Mesenchymal stem cell (in vitro differentiated cells and primary cell): ENCODE measurements around the gene BTBD2.

Source experiments
- DNase-seq: peaks from one replicate; pipeline ENCODE4 v3.0.0-alpha.2; 2013
- H2AFZ ChIP-seq: one replicate; pipeline ENCODE4 v1.6.1; 2013; ENCODE audit warnings: low read depth, mild to moderate bottlenecking, control low read depth, inconsistent platforms, low read length, moderate library complexity
- H2AK5ac ChIP-seq: 2 replicates; pipeline ENCODE4 v1.6.1; 2013; ENCODE audit warnings: low read length, moderate library complexity, mild to moderate bottlenecking, inconsistent platforms; ENCODE audit not compliant: severe bottlenecking
- H2BK120ac ChIP-seq: one replicate; pipeline ENCODE4 v1.6.1; 2013; ENCODE audit warnings: low read depth, mild to moderate bottlenecking, inconsistent platforms, low read length, moderate library complexity
- H2BK12ac ChIP-seq, 2 experiments: one replicate each; pipeline ENCODE4 v1.6.1; 2013; ENCODE audit warnings: inconsistent platforms in 2 of 2, low read length in 2 of 2, mild to moderate bottlenecking in 2 of 2, moderate library complexity in 2 of 2, control low read depth in 1 of 2
- H2BK15ac ChIP-seq: one replicate; pipeline ENCODE4 v1.6.1; 2013; ENCODE audit warnings: mild to moderate bottlenecking, low read depth, inconsistent platforms; ENCODE audit not compliant: poor library complexity, severe bottlenecking
- H2BK5ac ChIP-seq: 2 replicates; pipeline ENCODE4 v1.6.1; 2013; ENCODE audit warnings: low read depth, mild to moderate bottlenecking, low read length, control low read depth, inconsistent platforms; ENCODE audit not compliant: poor library complexity, severe bottlenecking
- H3K14ac ChIP-seq, 2 experiments: one replicate each; pipeline ENCODE4 v1.6.1; 2013; ENCODE audit warnings: inconsistent platforms in 2 of 2, low read length in 2 of 2, control low read depth in 1 of 2, mild to moderate bottlenecking in 1 of 2, moderate library complexity in 1 of 2
- H3K18ac ChIP-seq, 2 experiments: one replicate each; pipeline ENCODE4 v1.6.1; 2013; ENCODE audit warnings: inconsistent platforms in 2 of 2, low read length in 2 of 2, control low read depth in 1 of 2, low read depth in 1 of 2, mild to moderate bottlenecking in 1 of 2
- H3K23ac ChIP-seq, 2 experiments: one replicate each; pipeline ENCODE4 v1.6.1; 2013; ENCODE audit warnings: inconsistent platforms in 2 of 2, low read length in 2 of 2, mild to moderate bottlenecking in 2 of 2, moderate library complexity in 2 of 2, control low read depth in 1 of 2
- H3K27ac ChIP-seq: 2 replicates; pipeline ENCODE4 v1.5.1; 2013; ENCODE audit warnings: mild to moderate bottlenecking, moderate library complexity, low read length, control low read depth, inconsistent platforms; ENCODE audit not compliant: poor library complexity, severe bottlenecking
- H3K27me3 ChIP-seq, 2 experiments: 2 replicates each; pipeline versions ENCODE4 v1.6.1 to v1.7.0; 2013; ENCODE audit warnings: low read length in 2 of 2, mild to moderate bottlenecking in 2 of 2, moderate library complexity in 2 of 2, control low read depth in 1 of 2, inconsistent platforms in 1 of 2; ENCODE audit not compliant: control insufficient read depth in 1 of 2, insufficient read depth in 1 of 2
- H3K36me3 ChIP-seq, 2 experiments: 2 replicates each; pipeline versions ENCODE4 v1.6.1 to v1.7.0; 2013; ENCODE audit warnings: low read length in 2 of 2, control low read depth in 1 of 2, inconsistent platforms in 1 of 2, low read depth in 1 of 2, mild to moderate bottlenecking in 1 of 2; ENCODE audit not compliant: insufficient read depth in 2 of 2, control insufficient read depth in 1 of 2
- H3K4ac ChIP-seq, 2 experiments: one replicate each; pipeline ENCODE4 v1.6.1; 2013; ENCODE audit warnings: inconsistent platforms in 2 of 2, low read length in 2 of 2, mild to moderate bottlenecking in 2 of 2, moderate library complexity in 2 of 2, control low read depth in 1 of 2, low read depth in 1 of 2
- H3K4me1 ChIP-seq: 2 replicates; pipeline ENCODE4 v1.6.1; 2013; ENCODE audit warnings: low read depth, low read length, control low read depth; ENCODE audit not compliant: control insufficient read depth, insufficient read depth
- H3K4me2 ChIP-seq: 2 replicates; pipeline ENCODE4 v1.6.1; 2013; ENCODE audit warnings: low read length, mild to moderate bottlenecking, inconsistent platforms; ENCODE audit not compliant: poor library complexity, severe bottlenecking
- H3K4me3 ChIP-seq, 2 experiments: 2 replicates each; pipeline versions ENCODE4 v1.5.1 to v1.7.0; 2013; ENCODE audit warnings: low read length in 2 of 2, mild to moderate bottlenecking in 2 of 2, control low read depth in 1 of 2, low read depth in 1 of 2; ENCODE audit not compliant: insufficient read depth in 1 of 2
- H3K79me1 ChIP-seq: replicated peaks from 2 replicates; pipeline ENCODE4 v1.6.1; 2013; ENCODE audit warnings: mild to moderate bottlenecking, control low read depth, low read length, inconsistent platforms; ENCODE audit not compliant: poor library complexity, severe bottlenecking
- H3K9ac ChIP-seq: 2 replicates; pipeline ENCODE4 v1.7.0; 2013; ENCODE audit warnings: mild to moderate bottlenecking, low read length, moderate library complexity
- H3K9me3 ChIP-seq: 2 replicates; pipeline ENCODE4 v1.7.0; 2013; ENCODE audit warnings: mild to moderate bottlenecking, low read length; ENCODE audit not compliant: control insufficient read depth
- H4K8ac ChIP-seq: one replicate; pipeline ENCODE4 v1.6.1; 2013; ENCODE audit warnings: inconsistent platforms, mild to moderate bottlenecking, low read length, moderate library complexity
- H4K91ac ChIP-seq: one replicate; pipeline ENCODE4 v1.6.1; 2013; ENCODE audit warnings: mild to moderate bottlenecking, low read length, inconsistent platforms
- WGBS: methylation state at CpG from one replicate; pipeline ENCODE4 v1.1.7; 2013; ENCODE audit warnings: mixed read lengths; 5-methylcytosine and 5-hydroxymethylcytosine counted together

BTBD2 gene

DNA sequence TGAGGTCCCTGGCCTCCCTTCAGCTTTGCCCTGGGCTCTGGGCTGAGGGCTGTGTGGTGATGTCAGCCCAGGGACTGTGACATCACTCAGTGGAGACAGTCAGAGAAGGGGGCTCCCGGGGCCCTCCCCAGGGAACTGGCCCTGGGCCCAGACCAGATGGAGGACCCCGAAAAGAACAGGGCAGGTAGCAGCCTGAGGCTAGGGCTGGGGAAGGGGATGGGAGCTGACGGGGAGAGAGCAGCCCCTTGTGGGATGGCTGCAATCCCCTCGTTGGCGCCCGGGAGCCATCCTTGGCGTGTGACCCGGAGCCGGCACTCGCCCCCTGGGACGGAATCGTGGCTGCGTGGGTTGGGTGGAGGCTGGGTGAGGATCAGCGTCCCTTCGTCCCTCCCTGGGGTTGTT, 61.0 kb downstream of the BTBD2 start:
- no peak overlapping the region for H2AFZ ChIP-seq
- H4K8ac ChIP-seq = no peak overlapping the region
- H3K9me3 ChIP-seq = no peaks in the 10 kb centered on the region
- no peak overlapping the region for H2BK5ac ChIP-seq
- no peak overlapping the region for H3K4me2 ChIP-seq
- H3K4ac ChIP-seq = no peak overlapping the region
- H2BK12ac ChIP-seq = no peak overlapping the region
- H3K9ac ChIP-seq = no peak overlapping the region
- WGBS = 98% methylated on average over 15 of the region's 15 CpGs
- H3K23ac ChIP-seq = no peak overlapping the region
- no peak overlapping the region for H4K91ac ChIP-seq
- no peak overlapping the region for H3K27ac ChIP-seq
- H3K14ac ChIP-seq = no peak overlapping the region
- no peak overlapping the region for H2BK120ac ChIP-seq
- no peak overlapping the region for H3K4me3 ChIP-seq
- no peaks in the 10 kb centered on the region for H3K27me3 ChIP-seq
- no peak overlapping the region for H2BK15ac ChIP-seq
- no peak overlapping the region for H3K18ac ChIP-seq
- no peak for DNase-seq
- peaks cover 0 to 72% of the 10 kb centered on the region in 2 experiments for H3K36me3 ChIP-seq
- peaks cover 10% of the 10 kb centered on the region for H3K79me1 ChIP-seq
- H2AK5ac ChIP-seq = no peak overlapping the region
- peaks cover 29% of the 10 kb centered on the region for H3K4me1 ChIP-seq

DNA sequence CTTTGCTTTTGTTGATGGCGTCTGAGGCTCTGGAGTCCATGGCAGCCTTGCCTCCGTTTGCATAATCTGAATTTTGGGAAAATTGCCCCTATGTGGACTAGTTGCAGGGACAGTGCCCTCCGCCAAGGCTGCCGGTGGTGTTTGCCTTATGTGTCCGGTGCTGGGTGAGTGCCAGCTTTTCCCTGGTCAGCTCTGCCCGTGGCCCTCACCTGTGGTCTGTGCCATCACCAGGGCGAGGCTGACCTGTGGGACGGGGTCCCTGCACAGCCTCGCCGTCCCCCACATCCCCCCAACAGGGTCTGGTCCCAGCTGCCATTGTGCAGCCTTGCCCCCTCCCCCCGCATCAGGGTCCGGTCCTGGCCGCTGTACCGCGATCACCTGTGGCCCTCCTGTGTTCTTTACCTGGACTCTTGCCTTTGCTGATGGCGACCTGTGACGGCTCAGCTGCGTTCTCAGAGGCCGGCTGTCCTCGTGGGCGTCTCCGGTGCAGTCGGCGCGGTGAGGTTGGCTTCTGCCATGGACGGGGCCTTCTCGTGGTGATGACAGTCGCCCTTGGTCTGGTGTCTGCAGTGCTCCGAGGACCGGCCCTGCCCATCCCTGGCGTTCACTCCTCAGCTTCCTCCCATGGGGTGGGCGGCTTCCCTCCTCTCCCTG, 61.9 kb downstream of the BTBD2 start:
- WGBS = 94% methylated on average over 32 of the region's 32 CpGs
- Histone ChIP-seq H4K91ac (peak overlapping the region; percentile 12), H3K4me2 (no peak overlapping the region), H3K4ac (no peak overlapping the region), H2BK15ac (no peak overlapping the region), H3K27ac (no peak overlapping the region), H2BK5ac (no peak overlapping the region), H3K4me1 (peaks cover 29% of the 10 kb centered on the region), H2AFZ (no peak overlapping the region), H2BK120ac (no peak overlapping the region), H3K14ac (no peak overlapping the region), H3K4me3 (no peak overlapping the region), H3K18ac (no peak overlapping the region), H3K36me3 (peaks cover 0 to 81% of the 10 kb centered on the region in 2 experiments), H3K27me3 (no peaks in the 10 kb centered on the region), H3K79me1 (peaks cover 10% of the 10 kb centered on the region), H3K9ac (no peak overlapping the region), H2AK5ac (no peak overlapping the region), H4K8ac (no peak overlapping the region), H3K9me3 (no peaks in the 10 kb centered on the region), H3K23ac (no peak overlapping the region), H2BK12ac (no peak overlapping the region)
- DNase-seq = no peak

DNA sequence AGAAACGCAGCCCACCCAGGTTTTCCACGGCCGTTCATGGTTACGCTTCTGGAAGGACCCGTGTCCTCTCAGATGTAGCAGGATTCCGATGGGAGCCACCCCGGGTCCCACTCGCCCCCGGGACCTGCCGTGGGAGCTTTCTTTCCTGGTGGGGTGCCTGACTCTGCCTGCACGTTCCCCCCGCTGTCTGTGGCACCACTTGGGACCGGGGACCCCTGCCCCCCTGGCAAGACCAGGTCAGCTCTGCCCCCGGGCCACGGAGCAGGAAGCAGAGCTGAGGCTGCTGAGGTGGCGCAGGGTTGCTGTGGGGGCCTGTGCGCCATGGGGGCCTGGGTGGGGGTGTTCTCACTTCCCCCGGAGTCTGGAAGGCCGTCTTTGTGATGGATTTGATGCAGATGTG, 62.5 kb downstream of the BTBD2 start:
- Histone ChIP-seq H4K8ac (no peak overlapping the region), H3K14ac (no peak overlapping the region), H3K4ac (no peak overlapping the region), H2AK5ac (no peak overlapping the region), H2BK12ac (no peak overlapping the region), H3K27me3 (no peaks in the 10 kb centered on the region), H3K9ac (no peak overlapping the region), H3K36me3 (peaks cover 0 to 79% of the 10 kb centered on the region in 2 experiments), H2BK5ac (no peak overlapping the region), H3K18ac (no peak overlapping the region), H3K4me2 (no peak overlapping the region), H2AFZ (no peak overlapping the region), H3K4me3 (no peak overlapping the region), H2BK120ac (no peak overlapping the region), H4K91ac (no peak overlapping the region), H3K27ac (no peak overlapping the region), H3K23ac (no peak overlapping the region), H3K9me3 (no peaks in the 10 kb centered on the region), H3K79me1 (peaks cover 10% of the 10 kb centered on the region), H2BK15ac (no peak overlapping the region), H3K4me1 (peaks cover 28% of the 10 kb centered on the region)
- WGBS = 96% methylated on average over 19 of the region's 19 CpGs
- DNase-seq = no peak

DNA sequence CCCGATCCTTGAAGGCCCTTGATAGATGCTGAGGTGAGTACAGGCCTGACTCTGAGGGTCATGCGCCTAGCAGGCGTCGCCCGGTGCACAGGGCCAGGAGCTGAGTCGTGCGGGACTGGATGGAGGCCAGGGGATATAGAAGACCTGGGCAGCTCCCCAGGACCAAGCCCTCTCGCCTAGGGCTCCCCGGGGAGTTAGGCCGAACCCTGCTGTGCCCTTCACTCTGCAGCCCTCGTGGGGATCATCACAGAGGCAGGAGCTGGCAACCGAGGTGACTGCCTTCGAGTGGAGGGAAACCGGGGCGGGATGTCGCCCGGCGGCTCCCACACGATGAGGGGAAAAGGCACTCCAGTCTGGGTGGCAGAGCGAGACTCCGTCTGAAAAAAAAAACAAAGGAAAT, 62.9 kb downstream of the BTBD2 start:
- Histone ChIP-seq H3K4me3 (no peak overlapping the region), H3K4me1 (peaks cover 26% of the 10 kb centered on the region), H2AK5ac (no peak overlapping the region), H3K79me1 (peaks cover 6% of the 10 kb centered on the region), H3K27ac (no peak overlapping the region), H2BK5ac (no peak overlapping the region), H3K4me2 (no peak overlapping the region), H2BK15ac (no peak overlapping the region), H3K9ac (no peak overlapping the region), H3K27me3 (no peaks in the 10 kb centered on the region), H4K91ac (no peak overlapping the region), H2BK12ac (no peak overlapping the region), H3K4ac (no peak overlapping the region), H4K8ac (no peak overlapping the region), H3K9me3 (no peaks in the 10 kb centered on the region), H3K23ac (no peak overlapping the region), H2AFZ (no peak overlapping the region), H2BK120ac (no peak overlapping the region), H3K36me3 (peaks cover 0 to 77% of the 10 kb centered on the region in 2 experiments), H3K14ac (no peak overlapping the region), H3K18ac (no peak overlapping the region)
- DNase-seq = no peak
- WGBS = 97% methylated on average over 21 of the region's 21 CpGs
